Panc1 (cell line): ENCODE results near the gene CCDC112. TPM values are rescaled to one million over a fixed set of nuclear protein-coding genes. Genes with fewer than 3 reads are reported as not detected.

Experiments
- ATAC-seq: fragments of 200-7000 bp; cut with Tn5 transposase; 2 replicates; pipeline ENCODE4 v1.9.1; 2020; ENCODE audit warnings: mild to moderate bottlenecking, moderate library complexity
- BruUV-seq: library from RNA; stranded (reverse); fragments of 400-500 nt; replicated peaks from 2 replicates; lab custom pipeline; 2021; lab: Mats Ljungman, UMichigan
- CTCF ChIA-PET: fragments of 300-600 bp; sonication (Branson Sonifier 250); formaldehyde crosslinking; loops from one replicate; lab custom pipeline; 2022; ENCODE audit warnings: antibody characterized with exemption; lab: Charles Lee
- POLR2A ChIA-PET: fragments of 300-600 bp; sonication (Branson Sonifier 250); formaldehyde crosslinking; loops from one replicate; lab custom pipeline; 2022; ENCODE audit warnings: antibody characterized with exemption; lab: Charles Lee
- DNase-seq: peaks from one replicate; pipeline ENCODE4 v3.0.0-alpha.2; 2010; ENCODE audit warnings: low read depth, low spot score
- H3K27ac ChIP-seq: 2 replicates; pipeline ENCODE4 v1.5.1; 2011; ENCODE audit warnings: mild to moderate bottlenecking, low read length, inconsistent platforms
- H3K27me3 ChIP-seq: fragments of 200-500 bp; sonication (Bioruptor generic); 2 replicates; pipeline ENCODE4 v1.6.0; 2014; ENCODE audit warnings: low read length, inconsistent platforms; ENCODE audit not compliant: control insufficient read depth, insufficient read depth
- H3K36me3 ChIP-seq: fragments of 200-500 bp; sonication (Bioruptor generic); 2 replicates; pipeline ENCODE4 v1.5.1; 2014; ENCODE audit warnings: inconsistent platforms, mild to moderate bottlenecking, low read length, moderate library complexity; ENCODE audit not compliant: control insufficient read depth, insufficient read depth
- H3K4me1 ChIP-seq: 2 replicates; pipeline ENCODE4 v1.5.1; 2011; ENCODE audit warnings: inconsistent platforms, mild to moderate bottlenecking, low read length, moderate library complexity; ENCODE audit not compliant: control insufficient read depth, insufficient read depth
- H3K4me3 ChIP-seq, 2 experiments: 2 replicates each; pipeline ENCODE4 v1.5.1; 2011 to 2012; ENCODE audit warnings: low read depth in 2 of 2, low read length in 2 of 2, mild to moderate bottlenecking in 2 of 2, inconsistent platforms in 1 of 2, moderate library complexity in 1 of 2
- H3K9me3 ChIP-seq: fragments of 200-500 bp; sonication (Bioruptor generic); 2 replicates; pipeline ENCODE4 v1.5.1; 2014; ENCODE audit warnings: low read depth, mild to moderate bottlenecking, inconsistent platforms, low read length, moderate library complexity; ENCODE audit not compliant: control insufficient read depth, insufficient read depth
- POLR2AphosphoS5 ChIP-seq: IDR thresholded peaks from 2 replicates; pipeline ENCODE4 v1.6.1; 2012; ENCODE audit warnings: mild to moderate bottlenecking, low read depth, low read length, moderate library complexity
- SIN3A ChIP-seq: IDR thresholded peaks from 2 replicates; pipeline ENCODE4 v1.6.1; 2012; ENCODE audit warnings: low read depth, mild to moderate bottlenecking, low read length, moderate library complexity, borderline replicate concordance; ENCODE audit not compliant: insufficient read depth
- TCF7L2 ChIP-seq: IDR thresholded peaks from 2 replicates; pipeline ENCODE4 v1.6.1; 2011; ENCODE audit warnings: mild to moderate bottlenecking, low read depth, low read length, inconsistent platforms
- in situ Hi-C: cut with HindIII; loops from 2 replicates; pipeline ENCODE4 v1.10.0; 2016; ENCODE audit warnings: low sequenced_read_pairs, low pct_unique_long_range_greater_than_20kb
- intact Hi-C: fragments of 100-400 bp; cut with micrococcal nuclease; formaldehyde crosslinking; loops from one replicate; pipeline ENCODE4 v1.10.0; 2022; ENCODE audit not compliant: unreplicated experiment
- total RNA-seq: library from RNA; stranded (reverse); gene quantifications from one replicate; pipeline ENCODE4 v1.2.1, GENCODE V29; 2021; ENCODE audit not compliant: unreplicated experiment
- TF ChIP-seq, protein P1 (sequence below): fragments of 450-650 bp; IDR thresholded peaks from 2 replicates; pipeline ENCODE4 v1.5.1; 2017; ENCODE audit warnings: mild to moderate bottlenecking
- TF ChIP-seq, protein P2 (sequence below), 2 experiments: IDR thresholded peaks; 2 replicates each; pipeline ENCODE4 v1.6.1; 2011 to 2012; ENCODE audit warnings: low read depth in 2 of 2, control low read depth in 1 of 2, low read length in 1 of 2, mild to moderate bottlenecking in 1 of 2, moderate library complexity in 1 of 2; ENCODE audit not compliant: insufficient read depth in 1 of 2

CCDC112 gene
- total RNA-seq, 1 experiment from 2014 or later = 5.6 TPM

DNA sequence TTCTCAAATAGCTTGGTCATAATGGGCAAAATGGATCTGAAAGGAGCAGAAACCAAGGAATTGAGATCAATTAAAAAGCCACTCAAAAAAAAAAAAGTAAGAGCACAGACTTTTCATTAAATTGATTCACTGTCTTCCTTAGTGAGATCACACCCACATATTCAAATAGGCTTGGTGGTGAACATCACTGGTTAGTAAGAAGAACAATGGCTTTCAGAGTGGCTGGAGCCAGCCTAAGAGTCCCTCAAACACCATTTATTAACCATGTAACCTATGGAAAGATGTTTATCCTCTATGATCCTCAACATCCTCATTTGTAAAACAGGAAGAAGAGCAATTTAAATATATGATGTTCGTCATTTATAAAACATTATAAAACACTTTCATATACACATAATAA, 12.4 kb downstream of the CCDC112 start:
- POLR2A ChIA-PET = interaction anchor here (0.6 kb wide), 1 partner anchor 47 kb away, joined by 4 read pairs; no protein-coding TSS in a partner anchor
- in situ Hi-C loops = no loop called here

DNA sequence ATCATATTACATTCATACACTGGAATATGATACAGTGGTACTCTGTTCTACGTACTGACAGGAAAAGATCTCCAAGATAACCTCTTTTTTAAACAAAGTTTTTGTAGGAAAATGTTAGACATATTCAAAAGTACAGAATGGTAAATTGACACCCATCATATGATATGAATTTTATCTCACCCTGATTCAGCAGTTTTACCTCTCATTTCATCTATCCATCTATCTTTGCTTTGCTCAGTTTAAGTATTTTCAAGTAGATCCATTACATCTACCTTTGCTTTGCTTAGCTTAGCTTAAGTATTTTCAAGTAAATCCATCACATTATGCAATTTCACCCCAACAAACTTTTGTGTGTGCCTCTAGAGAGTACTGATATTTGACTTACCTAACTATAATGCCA, 14.3 kb downstream of the CCDC112 start:
- H3K36me3 ChIP-seq = no peaks in the 10 kb centered on the region
- H3K27ac ChIP-seq = no peak overlapping the region
- CTCF ChIA-PET = no interaction called here
- POLR2A ChIA-PET = no interaction called here
- no peak overlapping the region for H3K4me3 ChIP-seq
- H3K9me3 ChIP-seq = no peaks in the 10 kb centered on the region
- BruUV-seq = no TSS peak
- TF ChIP-seq, protein P1, sequence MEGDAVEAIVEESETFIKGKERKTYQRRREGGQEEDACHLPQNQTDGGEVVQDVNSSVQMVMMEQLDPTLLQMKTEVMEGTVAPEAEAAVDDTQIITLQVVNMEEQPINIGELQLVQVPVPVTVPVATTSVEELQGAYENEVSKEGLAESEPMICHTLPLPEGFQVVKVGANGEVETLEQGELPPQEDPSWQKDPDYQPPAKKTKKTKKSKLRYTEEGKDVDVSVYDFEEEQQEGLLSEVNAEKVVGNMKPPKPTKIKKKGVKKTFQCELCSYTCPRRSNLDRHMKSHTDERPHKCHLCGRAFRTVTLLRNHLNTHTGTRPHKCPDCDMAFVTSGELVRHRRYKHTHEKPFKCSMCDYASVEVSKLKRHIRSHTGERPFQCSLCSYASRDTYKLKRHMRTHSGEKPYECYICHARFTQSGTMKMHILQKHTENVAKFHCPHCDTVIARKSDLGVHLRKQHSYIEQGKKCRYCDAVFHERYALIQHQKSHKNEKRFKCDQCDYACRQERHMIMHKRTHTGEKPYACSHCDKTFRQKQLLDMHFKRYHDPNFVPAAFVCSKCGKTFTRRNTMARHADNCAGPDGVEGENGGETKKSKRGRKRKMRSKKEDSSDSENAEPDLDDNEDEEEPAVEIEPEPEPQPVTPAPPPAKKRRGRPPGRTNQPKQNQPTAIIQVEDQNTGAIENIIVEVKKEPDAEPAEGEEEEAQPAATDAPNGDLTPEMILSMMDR = no peak
- TF ChIP-seq, protein P2, sequence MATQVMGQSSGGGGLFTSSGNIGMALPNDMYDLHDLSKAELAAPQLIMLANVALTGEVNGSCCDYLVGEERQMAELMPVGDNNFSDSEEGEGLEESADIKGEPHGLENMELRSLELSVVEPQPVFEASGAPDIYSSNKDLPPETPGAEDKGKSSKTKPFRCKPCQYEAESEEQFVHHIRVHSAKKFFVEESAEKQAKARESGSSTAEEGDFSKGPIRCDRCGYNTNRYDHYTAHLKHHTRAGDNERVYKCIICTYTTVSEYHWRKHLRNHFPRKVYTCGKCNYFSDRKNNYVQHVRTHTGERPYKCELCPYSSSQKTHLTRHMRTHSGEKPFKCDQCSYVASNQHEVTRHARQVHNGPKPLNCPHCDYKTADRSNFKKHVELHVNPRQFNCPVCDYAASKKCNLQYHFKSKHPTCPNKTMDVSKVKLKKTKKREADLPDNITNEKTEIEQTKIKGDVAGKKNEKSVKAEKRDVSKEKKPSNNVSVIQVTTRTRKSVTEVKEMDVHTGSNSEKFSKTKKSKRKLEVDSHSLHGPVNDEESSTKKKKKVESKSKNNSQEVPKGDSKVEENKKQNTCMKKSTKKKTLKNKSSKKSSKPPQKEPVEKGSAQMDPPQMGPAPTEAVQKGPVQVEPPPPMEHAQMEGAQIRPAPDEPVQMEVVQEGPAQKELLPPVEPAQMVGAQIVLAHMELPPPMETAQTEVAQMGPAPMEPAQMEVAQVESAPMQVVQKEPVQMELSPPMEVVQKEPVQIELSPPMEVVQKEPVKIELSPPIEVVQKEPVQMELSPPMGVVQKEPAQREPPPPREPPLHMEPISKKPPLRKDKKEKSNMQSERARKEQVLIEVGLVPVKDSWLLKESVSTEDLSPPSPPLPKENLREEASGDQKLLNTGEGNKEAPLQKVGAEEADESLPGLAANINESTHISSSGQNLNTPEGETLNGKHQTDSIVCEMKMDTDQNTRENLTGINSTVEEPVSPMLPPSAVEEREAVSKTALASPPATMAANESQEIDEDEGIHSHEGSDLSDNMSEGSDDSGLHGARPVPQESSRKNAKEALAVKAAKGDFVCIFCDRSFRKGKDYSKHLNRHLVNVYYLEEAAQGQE (IDR thresholded peaks at IDR 0.05; ENCODE audit: insufficient read depth in 1 of 2, low read depth in 2 of 2, low read length in 1 of 2) = no peak
- TF ChIP-seq POLR2AphosphoS5 (no peak), SIN3A (no peak), TCF7L2 (no peak)
- no peaks in the 10 kb centered on the region for H3K4me1 ChIP-seq
- H3K27me3 ChIP-seq = no peaks in the 10 kb centered on the region
- no peak for ATAC-seq
- intact Hi-C loops (no loop called here), in situ Hi-C loops (no loop called here)
- no peak for DNase-seq

More for the DNA sequence above, 12.4 kb downstream of the CCDC112 start:
- ATAC-seq (no peak), DNase-seq (no peak)
- Histone ChIP-seq H3K27me3 (no peaks in the 10 kb centered on the region), H3K27ac (no peak overlapping the region), H3K9me3 (no peaks in the 10 kb centered on the region), H3K36me3 (no peaks in the 10 kb centered on the region), H3K4me3 (no peak overlapping the region), H3K4me1 (no peaks in the 10 kb centered on the region)
- intact Hi-C loops = no loop called here
- BruUV-seq = no TSS peak
- CTCF ChIA-PET = no interaction called here
- TF ChIP-seq, protein P1 = no peak
- TF ChIP-seq TCF7L2 (no peak), POLR2AphosphoS5 (no peak), SIN3A (no peak)
- TF ChIP-seq, protein P2 (IDR thresholded peaks at IDR 0.05; ENCODE audit: insufficient read depth in 1 of 2, low read depth in 2 of 2, low read length in 1 of 2) = no peak
